CD4-positive, alpha-beta T cell (primary cell): ENCODE results near the gene ENPEP. TPM values are rescaled to one million over a fixed set of nuclear protein-coding genes. Genes with fewer than 3 reads are reported as not detected.
A peak's percentile ranks its signal among the peaks of the same experiment; 100 is the strongest.
"Not testable (repeated sequence)": the region's sequence is repeated elsewhere in the genome, so short reads cannot be mapped to it uniquely, and the experiment has no call there.

ENCODE experiments used
- ATAC-seq: fragments of 200-7000 bp; cut with Tn5 transposase; one replicate; pipeline ENCODE4 v1.10.0; 2022; ENCODE audit warnings: mild to moderate bottlenecking; ENCODE audit not compliant: poor library complexity
- CTCF ChIA-PET: fragments of 350-600 bp; sonication (Branson Sonifier 250); formaldehyde crosslinking; loops from one replicate; lab custom pipeline; 2021; ENCODE audit warnings: antibody characterized with exemption, inconsistent platforms; lab: Charles Lee
- POLR2A ChIA-PET: fragments of 350-600 bp; sonication (Branson Sonifier 250); formaldehyde crosslinking; loops from one replicate; lab custom pipeline; 2021; ENCODE audit warnings: antibody characterized with exemption, inconsistent platforms; lab: Charles Lee
- DNase-seq, 14 experiments: peaks; one replicate each; pipeline ENCODE4 v3.0.0-alpha.2; 2013 to 2020; ENCODE audit warnings: mixed read lengths in 2 of 14
- H3K27ac ChIP-seq, 2 donors: one replicate each; pipeline versions ENCODE4 v1.5.1 to v1.7.0; 2013; ENCODE audit warnings: low read length in 2 of 2, low read depth in 1 of 2, mild to moderate bottlenecking in 1 of 2
- H3K27me3 ChIP-seq, 2 experiments: 1 replicate in 1 of 2; 2 replicates in 1 of 2; pipeline versions ENCODE4 v1.6.1 to v1.7.0; 2013; ENCODE audit warnings: low read length in 2 of 2, control low read depth in 1 of 2, mild to moderate bottlenecking in 1 of 2, moderate library complexity in 1 of 2; ENCODE audit not compliant: insufficient read depth in 2 of 2, control insufficient read depth in 1 of 2
- H3K36me3 ChIP-seq: one replicate; pipeline ENCODE4 v1.6.1; 2013; ENCODE audit warnings: low read length, control low read depth; ENCODE audit not compliant: insufficient read depth
- H3K4me1 ChIP-seq: one replicate; pipeline ENCODE4 v1.6.1; 2013; ENCODE audit warnings: low read length, control low read depth; ENCODE audit not compliant: insufficient read depth
- H3K4me3 ChIP-seq: one replicate; pipeline ENCODE4 v1.5.1; 2013; ENCODE audit warnings: mild to moderate bottlenecking, low read length, moderate library complexity
- H3K9me3 ChIP-seq, 2 experiments: 1 replicate in 1 of 2; 2 replicates in 1 of 2; pipeline versions ENCODE4 v1.6.1 to v1.7.0; 2013; ENCODE audit warnings: low read length in 2 of 2, mild to moderate bottlenecking in 2 of 2, control low read depth in 1 of 2, moderate library complexity in 1 of 2; ENCODE audit not compliant: control insufficient read depth in 1 of 2, insufficient read depth in 1 of 2
- H3K27ac Mint-ChIP-seq: one replicate; pipeline ENCODE4 v1.8.0; 2020; ENCODE audit warnings: mixed read lengths
- H3K27me3 Mint-ChIP-seq: one replicate; pipeline ENCODE4 v1.8.0; 2021; ENCODE audit warnings: mixed read lengths
- H3K36me3 Mint-ChIP-seq: one replicate; pipeline ENCODE4 v1.8.0; 2021; ENCODE audit warnings: low read depth, mixed read lengths
- H3K4me1 Mint-ChIP-seq: one replicate; pipeline ENCODE4 v1.8.0; 2021; ENCODE audit warnings: low read depth, mixed read lengths
- H3K4me3 Mint-ChIP-seq: one replicate; pipeline ENCODE4 v1.8.0; 2020; ENCODE audit warnings: mild to moderate bottlenecking, mixed read lengths
- H3K9me3 Mint-ChIP-seq: one replicate; pipeline ENCODE4 v1.8.0; 2020; ENCODE audit warnings: mixed read lengths
- intact Hi-C, 2 experiments: fragments of 100-400 bp; cut with DNase I in 1 of 2; cut with micrococcal nuclease in 1 of 2; formaldehyde crosslinking; loops; one replicate each; pipeline versions ENCODE4 v1.15.1 to v1.9.0; 2023 to 2025; cut with DNase I, micrococcal nuclease
- polyA plus RNA-seq, 2 donors: library from polyadenylated mRNA; unstranded; fragments of 120-200 nt; gene quantifications; one replicate each; pipeline ENCODE4 v1.2.1, GENCODE V29; 2013
- total RNA-seq, 174 experiments: library from RNA in 2 of 174; stranded (reverse) in 2 of 174; gene quantifications; one replicate each; pipeline ENCODE4 v1.2.3 and lab custom pipeline; 2021 to 2026
- TF ChIP-seq, protein P1 (sequence below): fragments of 200-600 bp; IDR thresholded peaks from one replicate; pipeline ENCODE4 v1.8.0; 2022; ENCODE audit warnings: antibody characterized with exemption, mild to moderate bottlenecking

Gene ENPEP, protein sequence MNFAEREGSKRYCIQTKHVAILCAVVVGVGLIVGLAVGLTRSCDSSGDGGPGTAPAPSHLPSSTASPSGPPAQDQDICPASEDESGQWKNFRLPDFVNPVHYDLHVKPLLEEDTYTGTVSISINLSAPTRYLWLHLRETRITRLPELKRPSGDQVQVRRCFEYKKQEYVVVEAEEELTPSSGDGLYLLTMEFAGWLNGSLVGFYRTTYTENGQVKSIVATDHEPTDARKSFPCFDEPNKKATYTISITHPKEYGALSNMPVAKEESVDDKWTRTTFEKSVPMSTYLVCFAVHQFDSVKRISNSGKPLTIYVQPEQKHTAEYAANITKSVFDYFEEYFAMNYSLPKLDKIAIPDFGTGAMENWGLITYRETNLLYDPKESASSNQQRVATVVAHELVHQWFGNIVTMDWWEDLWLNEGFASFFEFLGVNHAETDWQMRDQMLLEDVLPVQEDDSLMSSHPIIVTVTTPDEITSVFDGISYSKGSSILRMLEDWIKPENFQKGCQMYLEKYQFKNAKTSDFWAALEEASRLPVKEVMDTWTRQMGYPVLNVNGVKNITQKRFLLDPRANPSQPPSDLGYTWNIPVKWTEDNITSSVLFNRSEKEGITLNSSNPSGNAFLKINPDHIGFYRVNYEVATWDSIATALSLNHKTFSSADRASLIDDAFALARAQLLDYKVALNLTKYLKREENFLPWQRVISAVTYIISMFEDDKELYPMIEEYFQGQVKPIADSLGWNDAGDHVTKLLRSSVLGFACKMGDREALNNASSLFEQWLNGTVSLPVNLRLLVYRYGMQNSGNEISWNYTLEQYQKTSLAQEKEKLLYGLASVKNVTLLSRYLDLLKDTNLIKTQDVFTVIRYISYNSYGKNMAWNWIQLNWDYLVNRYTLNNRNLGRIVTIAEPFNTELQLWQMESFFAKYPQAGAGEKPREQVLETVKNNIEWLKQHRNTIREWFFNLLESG
- total RNA-seq (not detected), total RNA-seq (lab: John Stamatoyannopoulos, UW) (0 to 0.35 (median 0) reads per million in 172 experiments)
- not detected for polyA plus RNA-seq (2013, experiment 1 of 2)
- polyA plus RNA-seq (2013, experiment 2 of 2), result 0.57 TPM

DNA sequence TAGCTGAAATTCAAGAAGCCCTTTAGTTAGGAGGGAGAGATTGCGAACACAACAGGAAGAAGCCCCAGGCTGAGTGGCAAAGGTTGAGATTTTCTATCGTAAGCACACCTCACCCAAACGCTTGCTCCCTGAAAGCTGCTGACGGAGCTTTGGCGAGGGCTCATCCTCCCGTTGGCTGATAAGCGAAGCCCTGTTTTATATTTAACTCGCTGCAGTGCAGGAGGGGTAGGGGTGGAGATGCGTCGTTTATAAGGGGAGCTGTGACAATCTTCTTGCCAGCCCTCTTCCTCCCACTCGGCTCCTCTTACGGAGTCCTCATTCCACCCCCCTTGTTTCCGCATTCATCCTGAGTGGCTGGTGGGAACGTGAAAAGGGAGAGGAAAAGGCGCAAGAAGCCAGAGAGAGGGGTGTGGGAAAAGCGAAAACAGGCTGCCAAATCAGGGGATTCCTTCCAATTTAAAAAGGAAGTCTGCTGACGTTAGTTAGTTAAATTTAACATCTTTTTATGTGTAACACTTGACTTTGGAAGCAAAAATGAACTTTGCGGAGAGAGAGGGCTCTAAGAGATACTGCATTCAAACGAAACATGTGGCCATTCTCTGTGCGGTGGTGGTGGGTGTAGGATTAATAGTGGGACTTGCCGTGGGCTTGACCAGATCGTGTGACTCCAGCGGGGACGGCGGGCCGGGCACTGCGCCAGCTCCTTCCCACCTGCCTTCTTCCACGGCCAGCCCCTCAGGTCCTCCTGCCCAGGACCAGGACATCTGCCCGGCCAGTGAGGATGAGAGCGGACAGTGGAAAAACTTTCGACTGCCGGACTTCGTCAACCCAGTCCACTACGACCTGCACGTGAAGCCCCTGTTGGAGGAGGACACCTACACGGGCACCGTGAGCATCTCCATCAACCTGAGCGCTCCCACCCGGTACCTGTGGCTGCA lies at the start of gene ENPEP:
ENPEP (plus strand) TSS at position 275 of the 938 bp plus-strand sequence; CDS start at position 535, 260 bp downstream.
- no peak within 1 kb of the TSS for H3K27ac Mint-ChIP-seq
- no peaks in the 10 kb centered on the region for H3K4me1 Mint-ChIP-seq
- TF ChIP-seq, protein P1, sequence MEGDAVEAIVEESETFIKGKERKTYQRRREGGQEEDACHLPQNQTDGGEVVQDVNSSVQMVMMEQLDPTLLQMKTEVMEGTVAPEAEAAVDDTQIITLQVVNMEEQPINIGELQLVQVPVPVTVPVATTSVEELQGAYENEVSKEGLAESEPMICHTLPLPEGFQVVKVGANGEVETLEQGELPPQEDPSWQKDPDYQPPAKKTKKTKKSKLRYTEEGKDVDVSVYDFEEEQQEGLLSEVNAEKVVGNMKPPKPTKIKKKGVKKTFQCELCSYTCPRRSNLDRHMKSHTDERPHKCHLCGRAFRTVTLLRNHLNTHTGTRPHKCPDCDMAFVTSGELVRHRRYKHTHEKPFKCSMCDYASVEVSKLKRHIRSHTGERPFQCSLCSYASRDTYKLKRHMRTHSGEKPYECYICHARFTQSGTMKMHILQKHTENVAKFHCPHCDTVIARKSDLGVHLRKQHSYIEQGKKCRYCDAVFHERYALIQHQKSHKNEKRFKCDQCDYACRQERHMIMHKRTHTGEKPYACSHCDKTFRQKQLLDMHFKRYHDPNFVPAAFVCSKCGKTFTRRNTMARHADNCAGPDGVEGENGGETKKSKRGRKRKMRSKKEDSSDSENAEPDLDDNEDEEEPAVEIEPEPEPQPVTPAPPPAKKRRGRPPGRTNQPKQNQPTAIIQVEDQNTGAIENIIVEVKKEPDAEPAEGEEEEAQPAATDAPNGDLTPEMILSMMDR, result no peak
- no peak within 1 kb of the TSS for H3K4me3 Mint-ChIP-seq
- H3K27ac ChIP-seq, result no peak within 1 kb of the TSS
- no peak within 1 kb of the TSS for H3K4me3 ChIP-seq
- peaks cover 17% of the 10 kb centered on the region for H3K27me3 Mint-ChIP-seq
- no peaks in the 10 kb centered on the region for H3K36me3 Mint-ChIP-seq
- peaks cover 0 to 5% of the 10 kb centered on the region in 2 experiments for H3K9me3 ChIP-seq
- CTCF ChIA-PET, result no interaction called here
- peak in 1 of 14 experiments; percentile 4 for DNase-seq
- no peaks in the 10 kb centered on the region for H3K4me1 ChIP-seq
- POLR2A ChIA-PET, result no interaction called here
- H3K27me3 ChIP-seq, result peaks cover 0 to 6% of the 10 kb centered on the region in 2 experiments
- no peak for ATAC-seq
- intact Hi-C loops, result no loop called here
- H3K9me3 Mint-ChIP-seq, result no peaks in the 10 kb centered on the region
- H3K36me3 ChIP-seq, result no peaks in the 10 kb centered on the region

DNA sequence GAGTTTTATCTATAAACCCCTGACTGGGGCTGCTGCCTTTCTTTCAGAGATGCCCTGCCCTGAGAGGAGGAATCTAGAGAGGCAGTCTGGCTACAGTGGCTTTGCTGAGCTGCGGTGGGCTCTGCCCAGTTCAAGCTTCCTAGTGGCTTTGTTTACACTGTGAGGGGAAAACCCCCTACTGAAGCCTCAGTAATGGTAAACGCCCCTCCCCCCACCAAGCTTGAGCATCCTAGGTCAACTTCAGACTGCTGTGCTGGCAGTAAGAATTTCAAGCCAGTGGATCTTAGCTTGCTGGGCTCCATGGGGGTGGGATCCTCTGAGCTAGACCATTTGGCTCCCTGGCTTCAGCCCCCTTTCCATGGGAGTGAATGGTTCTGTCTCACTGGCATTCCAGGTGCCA lies 44.1 kb upstream of the ENPEP start:
- DNase-seq, H3K36me3 ChIP-seq, H3K27me3 ChIP-seq, H3K27ac Mint-ChIP-seq, H3K4me3 Mint-ChIP-seq, intact Hi-C loops, H3K36me3 Mint-ChIP-seq, CTCF ChIA-PET, H3K9me3 Mint-ChIP-seq, POLR2A ChIA-PET, H3K9me3 ChIP-seq, H3K27ac ChIP-seq, ATAC-seq, H3K4me1 Mint-ChIP-seq, H3K4me3 ChIP-seq, H3K4me1 ChIP-seq: not testable (repeated sequence)
- H3K27me3 Mint-ChIP-seq, result peaks cover 23% of the 10 kb centered on the region

DNA sequence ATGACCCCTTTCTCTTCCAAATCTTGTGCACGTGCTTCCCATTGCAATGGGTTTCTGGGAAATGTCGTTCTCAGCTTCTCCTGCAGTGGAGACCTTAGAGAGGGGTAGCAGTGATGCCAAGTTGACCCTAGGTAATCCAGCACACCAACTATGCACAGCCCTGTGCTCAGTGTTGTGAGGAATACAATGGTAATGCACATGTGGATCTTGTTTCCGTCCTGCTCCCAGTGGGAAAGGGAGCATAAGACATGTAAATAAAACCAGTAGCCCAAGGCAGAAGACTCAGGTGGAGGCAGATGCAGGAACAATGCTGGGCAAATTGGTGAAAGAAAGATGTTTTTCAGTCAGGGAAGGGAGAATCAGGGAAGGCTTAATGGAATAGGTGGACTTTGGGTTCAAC lies 38.7 kb upstream of the ENPEP start:
- POLR2A ChIA-PET, result not testable (repeated sequence)

DNA sequence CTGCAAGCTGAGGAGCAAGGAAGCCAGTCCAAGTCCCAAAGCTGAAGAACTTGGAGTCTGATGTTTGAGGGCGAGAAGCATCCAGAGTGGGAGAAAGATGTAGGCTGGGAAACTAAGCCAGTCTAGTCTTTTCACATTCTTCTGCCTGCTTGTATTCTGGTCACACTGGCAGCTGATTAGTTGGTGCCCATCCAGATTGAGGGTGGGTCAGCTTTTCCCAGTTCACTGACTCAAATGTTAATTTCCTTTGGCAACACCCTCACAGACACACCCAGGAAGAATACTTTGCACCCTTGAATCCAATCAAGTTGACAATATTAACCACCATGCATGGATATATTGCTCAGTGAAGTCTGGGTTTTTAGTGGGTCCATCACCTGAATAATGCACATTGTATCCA lies 36.7 kb upstream of the ENPEP start:
- ATAC-seq, H3K4me3 ChIP-seq, H3K27me3 ChIP-seq, H3K36me3 Mint-ChIP-seq, H3K9me3 ChIP-seq, H3K27ac Mint-ChIP-seq, CTCF ChIA-PET, H3K36me3 ChIP-seq, H3K4me3 Mint-ChIP-seq, DNase-seq, H3K4me1 ChIP-seq, POLR2A ChIA-PET, intact Hi-C loops, H3K4me1 Mint-ChIP-seq, H3K9me3 Mint-ChIP-seq, H3K27ac ChIP-seq: not testable (repeated sequence)
- peaks cover 57% of the 10 kb centered on the region for H3K27me3 Mint-ChIP-seq

More for the DNA sequence above, 38.7 kb upstream of the ENPEP start:
- H3K27ac Mint-ChIP-seq, H3K9me3 Mint-ChIP-seq, H3K4me3 ChIP-seq, DNase-seq, H3K36me3 Mint-ChIP-seq, H3K27ac ChIP-seq, intact Hi-C loops, H3K27me3 ChIP-seq, H3K4me1 Mint-ChIP-seq, H3K9me3 ChIP-seq, H3K4me3 Mint-ChIP-seq, CTCF ChIA-PET, ATAC-seq, H3K36me3 ChIP-seq, H3K4me1 ChIP-seq: not testable (repeated sequence)
- H3K27me3 Mint-ChIP-seq, result peaks cover 44% of the 10 kb centered on the region
